Kidney (tissue), 14 donors: ENCODE data around the gene ZNF750. TPM values are rescaled to one million over a fixed set of nuclear protein-coding genes. Genes with fewer than 3 reads are reported as not detected.

Source experiments
- DNase-seq, 5 donors: peaks; one replicate each; pipeline ENCODE4 v3.0.0-alpha.2; 2013 to 2020
- FAIRE-seq: peaks from 2 replicates; lab custom pipeline; 2012; peaks lifted over from hg19 to GRCh38; lab: Jason Lieb, UNC
- H3K27ac ChIP-seq, 2 donors: one replicate each; pipeline ENCODE4 v1.7.0; 2013; ENCODE audit warnings: low read depth in 2 of 2, low read length in 2 of 2, inconsistent platforms in 1 of 2
- H3K27me3 ChIP-seq: one replicate; pipeline ENCODE4 v1.7.1; 2013; ENCODE audit warnings: low read length, inconsistent platforms; ENCODE audit not compliant: control insufficient read depth, insufficient read depth
- H3K36me3 ChIP-seq, 3 donors: one replicate each; pipeline versions ENCODE4 v1.7.0 to v1.7.1; 2013; ENCODE audit warnings: low read length in 3 of 3, control low read depth in 1 of 3, inconsistent platforms in 1 of 3; ENCODE audit not compliant: insufficient read depth in 3 of 3, control insufficient read depth in 2 of 3
- H3K4me1 ChIP-seq, 3 donors: one replicate each; pipeline versions ENCODE4 v1.7.0 to v1.7.1; 2013; ENCODE audit warnings: low read length in 3 of 3, inconsistent platforms in 1 of 3, low read depth in 1 of 3; ENCODE audit not compliant: control insufficient read depth in 2 of 3, insufficient read depth in 2 of 3
- H3K4me3 ChIP-seq, 3 donors: one replicate each; pipeline versions ENCODE4 v1.7.0 to v1.8.1; 2013; ENCODE audit warnings: low read length in 3 of 3, control low read depth in 1 of 3, inconsistent platforms in 1 of 3
- H3K9ac ChIP-seq, 3 donors: one replicate each; pipeline versions ENCODE4 v1.7.0 to v1.7.1; 2013; ENCODE audit warnings: low read length in 3 of 3, control low read depth in 1 of 3, inconsistent platforms in 1 of 3
- H3K9me3 ChIP-seq, 3 donors: one replicate each; pipeline versions ENCODE4 v1.7.0 to v1.7.1; 2013; ENCODE audit warnings: low read length in 3 of 3, control low read depth in 1 of 3, inconsistent platforms in 1 of 3; ENCODE audit not compliant: control insufficient read depth in 2 of 3, insufficient read depth in 1 of 3
- intact Hi-C: fragments of 100-400 bp; cut with DNase I; formaldehyde crosslinking; loops from one replicate; pipeline ENCODE4 v1.11.1; 2022
- polyA plus RNA-seq: library from polyadenylated mRNA; stranded (reverse); fragments of 350-450 nt; fragmentation: Illumina TruSeq; extraction: RNeasy Lipid Tissue Mini Kit (QIAGEN cat#74804); gene quantifications from one replicate; pipeline ENCODE4 v1.2.3, GENCODE V29; 2014; ENCODE audit warnings: low read depth, low replicate concordance; ENCODE audit not compliant: insufficient read depth
- total RNA-seq: library from RNA; stranded (reverse); fragmentation: NEBNext Ultra II Directional; extraction: Animal tissue kit (Norgen Biotek cat#: 25700); gene quantifications from one replicate; pipeline ENCODE4 v1.2.1, GENCODE V29; 2021
- TF ChIP-seq, protein P1 (sequence below): IDR thresholded peaks from 3 replicates; pipeline ENCODE4 v1.5.1; 2012; ENCODE audit warnings: mild to moderate bottlenecking, moderate library complexity, borderline replicate concordance; ENCODE audit not compliant: insufficient read depth; ENCODE audit errors: extremely low read depth
- donor health status: control.
- donor health status: control.
- donor health status: control.
- donor health status: control.
- donor health status: control.
- donor health status: DM: yes; HTN: yes; CAD: no.
- donor health status: Normal renal cell carcinoma (clear cell type).

Gene ZNF750
- total and polyA plus RNA-seq, 2 donors from 2014 or later: 0.25 to 0.30 TPM

- no peak for FAIRE-seq
- no peak overlapping the region for H3K27ac ChIP-seq
Observed at GRCh38 chr17:82851381-82851780, 11.6 kb upstream of the ZNF750 start.

GRCh38 chr17:82849076-82849945, 9.5 kb upstream of the ZNF750 start:
- Histone ChIP-seq H3K9me3 (no peaks in the 10 kb centered on the region), H3K4me3 (no peak overlapping the region), H3K36me3 (no peaks in the 10 kb centered on the region), H3K27me3 (no peaks in the 10 kb centered on the region), H3K4me1 (no peaks in the 10 kb centered on the region), H3K27ac (no peak overlapping the region), H3K9ac (no peak overlapping the region)
- intact Hi-C loops: no loop called here
- TF ChIP-seq, protein P1, sequence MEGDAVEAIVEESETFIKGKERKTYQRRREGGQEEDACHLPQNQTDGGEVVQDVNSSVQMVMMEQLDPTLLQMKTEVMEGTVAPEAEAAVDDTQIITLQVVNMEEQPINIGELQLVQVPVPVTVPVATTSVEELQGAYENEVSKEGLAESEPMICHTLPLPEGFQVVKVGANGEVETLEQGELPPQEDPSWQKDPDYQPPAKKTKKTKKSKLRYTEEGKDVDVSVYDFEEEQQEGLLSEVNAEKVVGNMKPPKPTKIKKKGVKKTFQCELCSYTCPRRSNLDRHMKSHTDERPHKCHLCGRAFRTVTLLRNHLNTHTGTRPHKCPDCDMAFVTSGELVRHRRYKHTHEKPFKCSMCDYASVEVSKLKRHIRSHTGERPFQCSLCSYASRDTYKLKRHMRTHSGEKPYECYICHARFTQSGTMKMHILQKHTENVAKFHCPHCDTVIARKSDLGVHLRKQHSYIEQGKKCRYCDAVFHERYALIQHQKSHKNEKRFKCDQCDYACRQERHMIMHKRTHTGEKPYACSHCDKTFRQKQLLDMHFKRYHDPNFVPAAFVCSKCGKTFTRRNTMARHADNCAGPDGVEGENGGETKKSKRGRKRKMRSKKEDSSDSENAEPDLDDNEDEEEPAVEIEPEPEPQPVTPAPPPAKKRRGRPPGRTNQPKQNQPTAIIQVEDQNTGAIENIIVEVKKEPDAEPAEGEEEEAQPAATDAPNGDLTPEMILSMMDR: no peak
- peak in 2 of 5 donors; percentile 31 to 52 for DNase-seq
- no peak for FAIRE-seq

More at GRCh38 chr17:82851381-82851780, 11.6 kb upstream of the ZNF750 start:
- TF ChIP-seq, protein P1: no peak
- peak in 1 of 5 donors; percentile 22 for DNase-seq
- no peaks in the 10 kb centered on the region for H3K27me3 ChIP-seq
- intact Hi-C loops: no loop called here
- H3K36me3 ChIP-seq: no peaks in the 10 kb centered on the region
- no peak overlapping the region for H3K4me3 ChIP-seq
- no peaks in the 10 kb centered on the region for H3K9me3 ChIP-seq
- H3K4me1 ChIP-seq: no peaks in the 10 kb centered on the region
- H3K9ac ChIP-seq: no peak overlapping the region

GRCh38 chr17:82848022-82848592, 8.3 kb upstream of the ZNF750 start:
- DNase-seq (peak; percentile 69 to 88 (median 83)), FAIRE-seq (no peak)
- Histone ChIP-seq H3K27me3 (no peaks in the 10 kb centered on the region), H3K4me3 (peak overlapping the region in 2 of 3 donors; percentile 34 to 41), H3K4me1 (no peaks in the 10 kb centered on the region), H3K9me3 (no peaks in the 10 kb centered on the region), H3K27ac (peak overlapping the region; percentile 32 to 47), H3K36me3 (no peaks in the 10 kb centered on the region), H3K9ac (no peak overlapping the region)
- intact Hi-C loops: no loop called here
- TF ChIP-seq, protein P1: no peak
